Stimulated activated naive CD8-positive, alpha-beta T cell treated with anti-CD3 and anti-CD28 coated beads, Interleukin-15, Interleukin-2, amounts not matched to agents 100 ng/mL and 50 ng/mL, for 24 hours (primary cell): ENCODE results near the gene TMEFF2.
"Not testable (repeated sequence)": the region's sequence is repeated elsewhere in the genome, so short reads cannot be mapped to it uniquely, and the experiment has no call there.

Experiments
- H3K27ac Mint-ChIP-seq: one replicate; pipeline ENCODE4 v1.8.0; 2021; ENCODE audit warnings: mild to moderate bottlenecking, mixed read lengths
- H3K27me3 Mint-ChIP-seq: one replicate; pipeline ENCODE4 v1.8.0; 2021; ENCODE audit warnings: mixed read lengths
- H3K36me3 Mint-ChIP-seq: one replicate; pipeline ENCODE4 v1.8.0; 2021; ENCODE audit warnings: low read depth, mixed read lengths
- H3K4me1 Mint-ChIP-seq: one replicate; pipeline ENCODE4 v1.8.0; 2021; ENCODE audit warnings: low read depth, mixed read lengths
- H3K4me3 Mint-ChIP-seq: one replicate; pipeline ENCODE4 v1.8.0; 2021; ENCODE audit warnings: mild to moderate bottlenecking, mixed read lengths
- H3K9me3 Mint-ChIP-seq: one replicate; pipeline ENCODE4 v1.8.0; 2021; ENCODE audit warnings: mixed read lengths

Gene TMEFF2

GRCh38 chr2:192155511-192156118, 39.1 kb downstream of the TMEFF2 start:
- H3K27me3 Mint-ChIP-seq = no peaks in the 10 kb centered on the region
- no peaks in the 10 kb centered on the region for H3K4me1 Mint-ChIP-seq
- H3K27ac Mint-ChIP-seq = no peak overlapping the region
- H3K36me3 Mint-ChIP-seq = no peaks in the 10 kb centered on the region
- H3K4me3 Mint-ChIP-seq = no peak overlapping the region
- no peaks in the 10 kb centered on the region for H3K9me3 Mint-ChIP-seq

GRCh38 chr2:192153561-192153960, 41.2 kb downstream of the TMEFF2 start:
- H3K27ac Mint-ChIP-seq = no peak overlapping the region
- H3K9me3 Mint-ChIP-seq = no peaks in the 10 kb centered on the region
- no peak overlapping the region for H3K4me3 Mint-ChIP-seq
- H3K36me3 Mint-ChIP-seq = no peaks in the 10 kb centered on the region
- peaks cover 2% of the 10 kb centered on the region for H3K27me3 Mint-ChIP-seq
- no peaks in the 10 kb centered on the region for H3K4me1 Mint-ChIP-seq

- no peaks in the 10 kb centered on the region for H3K9me3 Mint-ChIP-seq
- H3K4me1 Mint-ChIP-seq = no peaks in the 10 kb centered on the region
- no peaks in the 10 kb centered on the region for H3K36me3 Mint-ChIP-seq
These were observed 42.9 kb downstream of the TMEFF2 start for GRCh38 chr2:192151853-192152252.

GRCh38 chr2:192150166-192150565, 44.6 kb downstream of the TMEFF2 start:
- Mint-ChIP-seq H3K4me1 (no peaks in the 10 kb centered on the region), H3K36me3 (no peaks in the 10 kb centered on the region), H3K27ac (no peak overlapping the region), H3K9me3 (no peaks in the 10 kb centered on the region), H3K27me3 (peaks cover 2% of the 10 kb centered on the region), H3K4me3 (no peak overlapping the region)

More at GRCh38 chr2:192151853-192152252, 42.9 kb downstream of the TMEFF2 start:
- Mint-ChIP-seq H3K27ac (no peak overlapping the region), H3K4me3 (no peak overlapping the region), H3K27me3 (peaks cover 2% of the 10 kb centered on the region)

- H3K4me3 Mint-ChIP-seq = no peak overlapping the region
- H3K36me3 Mint-ChIP-seq = no peaks in the 10 kb centered on the region
- H3K27ac Mint-ChIP-seq = no peak overlapping the region
- H3K27me3 Mint-ChIP-seq = peaks cover 7% of the 10 kb centered on the region
- no peaks in the 10 kb centered on the region for H3K4me1 Mint-ChIP-seq
- no peaks in the 10 kb centered on the region for H3K9me3 Mint-ChIP-seq
These were observed 46.0 kb downstream of the TMEFF2 start for GRCh38 chr2:192148620-192149321.

GRCh38 chr2:192148241-192148619, 46.5 kb downstream of the TMEFF2 start:
- Mint-ChIP-seq H3K27ac (no peak overlapping the region), H3K4me1 (no peaks in the 10 kb centered on the region), H3K27me3 (peaks cover 7% of the 10 kb centered on the region), H3K9me3 (no peaks in the 10 kb centered on the region), H3K4me3 (no peak overlapping the region), H3K36me3 (no peaks in the 10 kb centered on the region)

- no peak overlapping the region for H3K4me3 Mint-ChIP-seq
- H3K27ac Mint-ChIP-seq = no peak overlapping the region
- no peaks in the 10 kb centered on the region for H3K4me1 Mint-ChIP-seq
- peaks cover 11% of the 10 kb centered on the region for H3K27me3 Mint-ChIP-seq
- no peaks in the 10 kb centered on the region for H3K36me3 Mint-ChIP-seq
- no peaks in the 10 kb centered on the region for H3K9me3 Mint-ChIP-seq
These were observed 48.4 kb downstream of the TMEFF2 start for GRCh38 chr2:192146069-192147015.

GRCh38 chr2:192145496-192145895, 49.2 kb downstream of the TMEFF2 start:
- Mint-ChIP-seq H3K9me3 (no peaks in the 10 kb centered on the region), H3K36me3 (no peaks in the 10 kb centered on the region), H3K4me1 (no peaks in the 10 kb centered on the region), H3K27ac (no peak overlapping the region), H3K4me3 (no peak overlapping the region), H3K27me3 (peaks cover 16% of the 10 kb centered on the region)

GRCh38 chr2:192140236-192140839, 54.4 kb downstream of the TMEFF2 start:
- Mint-ChIP-seq H3K4me1 (no peaks in the 10 kb centered on the region), H3K36me3 (no peaks in the 10 kb centered on the region), H3K27me3 (peaks cover 24% of the 10 kb centered on the region), H3K27ac (no peak overlapping the region), H3K9me3 (no peaks in the 10 kb centered on the region), H3K4me3 (no peak overlapping the region)

- Mint-ChIP-seq H3K36me3 (no peaks in the 10 kb centered on the region), H3K27ac (no peak overlapping the region), H3K4me3 (no peak overlapping the region), H3K4me1 (no peaks in the 10 kb centered on the region), H3K27me3 (peaks cover 24% of the 10 kb centered on the region), H3K9me3 (no peaks in the 10 kb centered on the region)
These were observed 54.9 kb downstream of the TMEFF2 start for GRCh38 chr2:192139813-192140212.

GRCh38 chr2:192137451-192137850, 57.3 kb downstream of the TMEFF2 start:
- no peaks in the 10 kb centered on the region for H3K4me1 Mint-ChIP-seq
- H3K27me3 Mint-ChIP-seq = peaks cover 19% of the 10 kb centered on the region
- H3K4me3 Mint-ChIP-seq = no peak overlapping the region
- no peaks in the 10 kb centered on the region for H3K36me3 Mint-ChIP-seq
- no peaks in the 10 kb centered on the region for H3K9me3 Mint-ChIP-seq
- no peak overlapping the region for H3K27ac Mint-ChIP-seq

- not testable (repeated sequence) for H3K9me3 Mint-ChIP-seq, H3K4me3 Mint-ChIP-seq, H3K4me1 Mint-ChIP-seq, H3K36me3 Mint-ChIP-seq, H3K27ac Mint-ChIP-seq, H3K27me3 Mint-ChIP-seq
These were observed 62.1 kb downstream of the TMEFF2 start for GRCh38 chr2:192132604-192133003.

- H3K36me3 Mint-ChIP-seq, H3K27ac Mint-ChIP-seq, H3K4me1 Mint-ChIP-seq, H3K9me3 Mint-ChIP-seq, H3K4me3 Mint-ChIP-seq, H3K27me3 Mint-ChIP-seq: not testable (repeated sequence)
These were observed 64.4 kb downstream of the TMEFF2 start for GRCh38 chr2:192130312-192130711.

- H3K4me1 Mint-ChIP-seq = no peaks in the 10 kb centered on the region
- no peaks in the 10 kb centered on the region for H3K36me3 Mint-ChIP-seq
- no peak overlapping the region for H3K4me3 Mint-ChIP-seq
- no peaks in the 10 kb centered on the region for H3K9me3 Mint-ChIP-seq
- no peak overlapping the region for H3K27ac Mint-ChIP-seq
- no peaks in the 10 kb centered on the region for H3K27me3 Mint-ChIP-seq
These were observed 66.1 kb downstream of the TMEFF2 start for GRCh38 chr2:192128655-192129054.

- H3K27ac Mint-ChIP-seq = no peak overlapping the region
- H3K4me1 Mint-ChIP-seq = no peaks in the 10 kb centered on the region
- H3K27me3 Mint-ChIP-seq = no peaks in the 10 kb centered on the region
- no peak overlapping the region for H3K4me3 Mint-ChIP-seq
- H3K9me3 Mint-ChIP-seq = no peaks in the 10 kb centered on the region
- no peaks in the 10 kb centered on the region for H3K36me3 Mint-ChIP-seq
These were observed 67.3 kb downstream of the TMEFF2 start for GRCh38 chr2:192127434-192127833.
